GM18519 (cell line): ENCODE measurements around the gene MAP7D1.
"Not testable (repeated sequence)": the region's sequence is repeated elsewhere in the genome, so short reads cannot be mapped to it uniquely, and the experiment has no call there.

Experiments used
- ATAC-seq: cut with Tn5 transposase; IDR thresholded peaks from one replicate; pipeline ENCODE4 v1.9.1; 2021; ENCODE audit warnings: mild to moderate bottlenecking, moderate library complexity; ENCODE audit not compliant: unreplicated experiment, low FRiP score

The MAP7D1 gene

DNA sequence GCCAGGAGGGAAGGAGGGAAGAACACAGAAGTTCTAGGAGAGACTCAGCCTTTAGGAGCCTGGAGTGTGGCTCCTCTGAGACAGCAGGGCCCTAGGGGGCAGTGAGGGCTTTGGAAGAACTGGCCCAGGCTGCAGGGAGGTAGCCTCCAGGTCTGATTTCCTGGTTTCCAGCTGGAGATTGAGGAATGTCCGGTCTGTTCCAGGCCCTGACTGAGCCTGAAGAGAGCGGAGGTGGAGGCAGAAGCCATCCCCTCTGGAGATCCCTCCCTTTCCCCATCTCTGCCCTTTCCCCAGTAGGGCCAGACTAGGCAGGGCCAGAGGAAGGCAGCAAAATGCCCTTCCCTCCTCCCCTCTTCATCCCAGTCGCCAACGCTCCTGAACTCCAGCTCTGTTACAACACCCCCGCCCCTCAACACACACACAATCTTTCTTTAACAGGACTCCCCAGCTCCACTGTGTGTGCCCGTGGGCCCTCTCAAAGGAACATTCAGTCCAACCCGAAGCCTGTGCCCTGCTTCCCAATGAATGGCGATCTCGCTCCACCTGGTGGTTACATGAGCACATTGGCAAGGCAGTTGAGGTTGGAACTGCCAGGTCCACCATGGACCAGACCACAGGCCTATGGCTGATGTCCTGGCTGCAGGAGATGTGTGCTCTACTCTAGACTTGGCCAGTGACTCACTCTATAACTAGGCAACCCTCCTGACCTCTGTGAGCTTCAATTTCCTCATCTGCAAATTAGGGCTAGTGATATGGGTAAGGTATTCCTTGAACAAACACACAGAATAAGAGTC, 32.0 kb downstream of the MAP7D1 start:
- ATAC-seq = no peak

GRCh38 chr1:36196805-36197204, 40.8 kb downstream of the MAP7D1 start:
- ATAC-seq = not testable (repeated sequence)

GRCh38 chr1:36198641-36199040, 42.7 kb downstream of the MAP7D1 start:
- no peak for ATAC-seq

- no peak for ATAC-seq
Observed at GRCh38 chr1:36199934-36200741, 44.2 kb downstream of the MAP7D1 start.

DNA sequence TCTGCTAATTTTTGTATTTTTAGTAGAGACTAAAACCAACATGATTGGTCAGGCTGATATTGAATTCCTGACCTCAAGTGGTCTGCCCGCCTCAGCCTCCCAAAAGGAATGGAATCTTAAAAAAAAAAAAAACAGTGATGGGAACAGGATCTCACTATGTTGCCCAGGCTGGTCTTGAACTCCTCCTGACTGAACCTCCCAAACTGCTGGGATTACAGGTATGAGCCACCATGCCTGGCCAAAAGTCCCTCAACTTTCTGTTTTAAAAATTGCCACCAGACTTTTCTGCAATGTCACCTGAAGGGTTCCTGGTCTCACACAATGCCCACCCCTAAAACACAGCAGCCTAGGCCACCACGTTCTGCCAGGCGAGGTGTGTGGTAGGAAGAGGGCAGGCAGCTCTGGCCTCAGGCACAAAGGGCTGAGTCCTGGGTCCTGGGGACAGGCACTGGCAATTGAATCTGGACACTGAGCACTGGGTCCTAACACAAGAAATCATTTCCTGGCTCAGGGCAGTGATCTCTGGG, 47.1 kb downstream of the MAP7D1 start:
- ATAC-seq = no peak

DNA sequence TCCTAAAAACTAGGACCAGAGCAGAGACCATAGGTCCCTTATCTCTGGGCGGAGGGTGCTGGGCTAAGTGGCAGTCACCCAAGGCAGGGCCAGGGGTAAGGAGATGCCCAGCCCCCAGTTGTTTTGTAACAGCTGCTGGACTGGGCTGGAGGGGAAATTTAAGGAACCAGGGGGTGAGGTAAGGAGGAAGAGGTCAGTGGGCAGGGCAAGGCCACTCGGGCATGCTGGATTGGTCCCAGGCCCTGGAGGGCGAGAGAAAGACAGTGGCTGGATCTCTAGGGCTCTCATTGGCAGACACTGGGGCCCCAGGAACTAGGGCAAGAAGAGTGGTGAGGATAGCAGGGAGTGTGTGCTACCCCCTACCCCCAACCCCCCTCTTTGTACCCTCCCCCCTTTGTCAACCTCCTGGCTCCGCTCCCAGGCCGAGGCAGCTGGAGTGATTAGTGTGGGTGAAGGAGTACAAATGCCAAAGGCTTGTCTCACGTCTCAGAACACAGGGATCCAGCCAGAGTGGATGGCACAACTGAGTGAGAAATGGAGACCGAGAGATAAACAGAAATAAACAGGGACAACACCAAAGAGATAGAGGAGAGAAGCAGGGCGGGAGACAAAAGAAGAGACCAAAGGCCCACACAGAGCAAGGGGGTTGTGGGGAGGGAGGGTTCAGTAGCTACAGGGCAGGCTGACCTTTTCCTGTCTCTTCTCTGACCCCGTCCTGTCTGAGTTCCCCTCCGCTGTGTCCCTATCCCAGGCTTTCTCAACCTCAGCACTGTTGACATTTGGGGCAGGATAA, 47.8 kb downstream of the MAP7D1 start:
- no peak for ATAC-seq

- no peak for ATAC-seq
Observed at GRCh38 chr1:36204347-36204909, 48.5 kb downstream of the MAP7D1 start.

DNA sequence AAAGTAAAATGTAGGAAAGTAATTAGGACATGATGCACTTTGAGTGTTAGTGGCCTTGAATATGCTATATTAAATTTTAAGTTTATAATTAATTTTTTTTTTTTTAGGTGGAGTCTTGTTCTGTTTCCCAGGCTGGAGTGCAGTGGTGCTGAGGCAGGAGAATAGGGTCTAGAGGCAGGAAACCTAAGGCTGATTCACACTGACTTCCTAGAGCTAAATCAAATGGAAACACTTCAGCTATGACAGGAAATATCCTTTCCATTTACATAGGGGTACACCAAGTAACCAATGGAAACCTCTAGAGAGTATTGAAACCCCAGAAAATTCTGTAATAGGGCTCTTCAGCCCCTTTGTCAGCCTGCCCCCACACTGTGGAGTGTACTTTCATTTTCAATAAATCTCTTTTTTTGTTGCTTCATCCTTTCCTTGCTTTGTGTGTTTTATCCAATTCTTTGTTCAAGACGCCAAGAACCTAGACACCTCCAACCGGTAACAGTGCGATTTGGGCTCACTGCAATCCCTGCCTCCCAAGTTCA, 50.4 kb downstream of the MAP7D1 start:
- no peak for ATAC-seq

GRCh38 chr1:36207339-36207738, 51.4 kb downstream of the MAP7D1 start:
- no peak for ATAC-seq

- no peak for ATAC-seq
Observed at GRCh38 chr1:36208978-36209703, 53.2 kb downstream of the MAP7D1 start.

- no peak for ATAC-seq
Observed at GRCh38 chr1:36211307-36211706, 55.3 kb downstream of the MAP7D1 start.

DNA sequence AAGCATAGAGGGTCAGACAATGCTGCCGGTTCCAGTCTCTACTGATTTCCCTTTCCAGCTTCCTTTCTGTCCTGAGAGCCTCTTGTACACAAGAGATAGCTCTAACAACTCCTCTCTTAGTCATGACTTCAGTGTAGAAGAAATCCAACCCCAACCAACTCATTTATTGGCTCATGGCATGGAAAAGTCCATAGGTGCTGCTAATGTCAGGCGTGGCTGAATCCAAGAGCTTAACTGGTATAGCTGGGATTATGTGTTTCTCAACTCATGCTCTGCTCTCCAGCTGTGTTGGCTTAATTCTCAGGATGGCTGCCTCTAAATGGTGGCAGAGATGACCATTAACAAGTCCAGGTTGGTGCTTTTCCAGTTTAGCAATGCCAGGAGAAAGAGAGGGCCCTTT, 55.9 kb downstream of the MAP7D1 start:
- ATAC-seq = no peak

DNA sequence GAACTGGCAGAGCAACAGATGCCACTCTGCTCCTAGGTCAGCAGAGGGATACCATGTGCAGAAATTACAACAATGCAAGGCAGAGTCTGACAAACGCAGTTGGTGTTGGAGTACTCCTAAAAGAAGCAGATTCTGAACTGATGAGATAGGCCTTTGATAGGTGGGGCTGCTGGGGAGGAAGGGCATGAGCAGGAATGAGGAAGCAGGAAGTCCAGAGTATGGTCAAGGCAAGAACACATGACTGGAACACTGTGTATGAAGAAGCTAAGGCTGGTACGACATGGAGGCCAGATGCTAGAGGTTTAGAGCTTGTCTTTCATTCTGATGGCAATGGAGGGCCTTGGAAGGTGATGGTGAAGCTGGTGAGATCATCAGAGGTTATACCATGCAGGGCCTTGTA, 56.8 kb downstream of the MAP7D1 start:
- no peak for ATAC-seq

DNA sequence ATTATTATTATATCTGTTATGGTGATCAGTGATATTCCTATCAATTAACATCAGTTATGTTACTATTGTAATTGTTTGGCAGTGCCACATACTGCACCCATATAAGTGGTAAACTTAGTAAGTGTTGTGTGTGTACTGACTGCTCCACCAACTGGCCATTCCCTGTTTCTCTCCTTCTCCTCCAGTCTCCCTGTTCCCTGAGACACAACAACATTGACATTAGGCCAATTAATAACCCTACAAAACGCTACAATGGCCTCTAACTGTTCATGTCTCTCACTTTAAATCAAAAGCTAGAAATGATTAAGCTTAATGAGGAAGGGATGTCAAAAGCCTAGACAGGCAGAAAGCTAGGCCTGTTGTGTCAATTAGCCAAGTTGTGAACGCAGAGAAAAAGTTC, 61.7 kb downstream of the MAP7D1 start:
- no peak for ATAC-seq

DNA sequence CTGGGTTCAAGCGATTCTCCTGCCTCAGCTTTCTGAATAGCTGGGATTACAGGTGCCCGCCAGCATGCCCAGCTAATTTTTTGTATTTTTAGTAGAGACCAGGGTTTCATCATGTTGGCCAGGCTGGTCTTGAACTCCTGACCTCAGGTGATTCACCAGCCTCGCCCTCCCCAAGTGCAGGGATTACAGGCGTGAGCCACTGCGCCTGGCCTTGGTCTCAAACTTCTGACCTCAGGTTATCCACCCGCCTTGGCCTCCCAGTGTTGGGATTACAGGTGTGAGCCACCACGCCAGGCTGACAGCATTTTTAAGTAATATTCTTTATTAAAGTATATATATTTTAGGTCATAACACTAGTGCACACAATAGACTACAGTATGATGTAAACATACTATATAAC, 65.9 kb downstream of the MAP7D1 start:
- ATAC-seq = not testable (repeated sequence)

- no peak for ATAC-seq
Observed at GRCh38 chr1:36222481-36223380, 66.8 kb downstream of the MAP7D1 start.

DNA sequence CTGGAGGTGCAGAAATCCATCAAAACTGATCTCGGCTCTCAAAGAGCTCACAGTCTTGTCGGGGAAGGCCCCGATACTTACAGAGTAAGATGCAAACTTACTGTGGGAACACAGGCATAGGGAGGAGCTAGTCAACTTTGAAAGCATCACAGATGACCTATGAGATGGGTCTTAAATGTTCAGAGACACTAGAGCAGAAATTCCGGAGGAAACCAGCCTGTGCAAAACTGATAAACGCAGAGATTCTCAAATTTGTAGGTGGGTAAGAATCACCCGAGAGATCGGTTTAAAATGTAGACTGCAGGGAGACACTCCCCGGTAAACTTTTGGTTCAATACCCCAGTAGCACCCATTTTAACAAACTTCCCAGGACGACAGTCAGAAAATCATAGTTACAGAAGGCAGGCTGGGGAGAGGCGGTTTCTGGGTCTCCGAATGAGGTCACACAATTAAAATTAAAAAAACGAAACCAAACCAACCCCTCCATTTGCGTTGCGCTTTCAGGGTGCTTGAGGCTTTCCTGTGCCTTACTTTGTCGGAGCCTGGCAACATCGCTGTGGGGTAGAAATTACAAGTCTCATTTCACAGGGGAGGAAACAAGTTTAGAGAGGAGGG, 67.5 kb downstream of the MAP7D1 start:
- ATAC-seq = peak; percentile 11

GRCh38 chr1:36223996-36224536, 68.1 kb downstream of the MAP7D1 start, which contains the start of gene THRAP3:
Gene THRAP3 (plus strand): TSS chr1:36224443. CDS start chr1:36282564, 58,121 bp downstream.
- ATAC-seq = peak; percentile 82
